Right lobe of liver (tissue), 6 donors: ENCODE measurements around the gene BBS1. TPM values are rescaled to one million over a fixed set of nuclear protein-coding genes. Genes with fewer than 3 reads are reported as not detected.

Source experiments
- ATAC-seq, 4 donors: fragments of 200-7000 bp; cut with Tn5 transposase; one replicate each; pipeline ENCODE4 v1.9.1; 2020; ENCODE audit warnings: mild to moderate bottlenecking in 4 of 4, moderate library complexity in 4 of 4
- DNase-seq, 3 donors: peaks; one replicate each; pipeline ENCODE4 v3.0.0-alpha.2; 2020
- H3K27ac ChIP-seq, 3 donors: fragments of 200-600 bp; one replicate each; pipeline ENCODE4 v1.8.0; 2022
- H3K27me3 ChIP-seq, 2 donors: fragments of 200-600 bp; one replicate each; pipeline ENCODE4 v1.8.0; 2022
- H3K36me3 ChIP-seq, 4 donors: fragments of 200-600 bp; sonication (generic) in 1 of 4; one replicate each; pipeline versions ENCODE4 v1.5.1 to v1.8.0; 2017 to 2022; ENCODE audit warnings: control low read depth in 1 of 4
- H3K4me1 ChIP-seq, 4 donors: fragments of 200-600 bp; sonication (generic) in 1 of 4; one replicate each; pipeline versions ENCODE4 v1.5.1 to v1.8.0; 2017 to 2022; ENCODE audit warnings: control low read depth in 1 of 4
- H3K4me3 ChIP-seq, 3 donors: fragments of 200-600 bp; one replicate each; pipeline ENCODE4 v1.8.0; 2022
- H3K9me3 ChIP-seq, 4 donors: fragments of 200-600 bp; sonication (generic) in 1 of 4; one replicate each; pipeline versions ENCODE4 v1.5.1 to v1.8.0; 2017 to 2022; ENCODE audit warnings: control low read depth in 1 of 4
- POLR2A ChIP-seq: fragments of 450-650 bp; IDR thresholded peaks from one replicate; pipeline ENCODE4 v1.6.1; 2017; ENCODE audit warnings: antibody characterized with exemption, mild to moderate bottlenecking
- WGBS: methylation state at CpG from one replicate; pipeline ENCODE4 v1.1.6; 2018; ENCODE audit warnings: low coverage, low lambda C conversion rate; ENCODE audit not compliant: insufficient coverage; ENCODE audit errors: missing lambda C conversion rate; 5-methylcytosine and 5-hydroxymethylcytosine counted together
- intact Hi-C, 2 donors: fragments of 100-400 bp; cut with DNase I; formaldehyde crosslinking; loops; one replicate each; pipeline versions ENCODE4 v1.11.2 to v1.14.1; 2022
- total RNA-seq, 6 experiments: library from RNA; depleted of rRNA in 2 of 6; stranded (reverse); fragments of >200 nt in 2 of 6; fragmentation: NEBNext Ultra II Directional in 3 of 6; extraction: Animal tissue kit (Norgen Biotek cat#: 25700) in 3 of 6; gene quantifications; one replicate each; pipeline versions ENCODE4 v1.1.0 to v1.2.4, GENCODE V29; 2016 to 2023
- TF ChIP-seq, protein P1 (sequence below), 4 donors: fragments of 200-600 bp in 3 of 4; fragments of 450-650 bp in 1 of 4; IDR thresholded peaks; one replicate each; pipeline versions ENCODE4 v1.5.1 to v1.8.0; 2016 to 2022; ENCODE audit warnings: antibody characterized with exemption in 4 of 4, mild to moderate bottlenecking in 2 of 4
- donor health status: DM: no; HTN: yes; CAD: no.
- donor health status: DM: no; HTN: no; CAD: no.
- donor health status: DM: no; HTN: no; CAD: no.
- donor health status: DM: no; HTN: yes; CAD: no.
- donor health status: DM: no; HTN: yes; CAD: no.

Gene BBS1
- total RNA-seq, 6 experiments from 2014 or later: 6.2 to 18.1 (median 11.2) TPM

- intact Hi-C loops: no loop called here
- Histone ChIP-seq H3K36me3 (no peaks in the 10 kb centered on the region), H3K27ac (peak within 1 kb of the TSS in 2 of 3 donors; percentile 10 to 50), H3K4me1 (peaks cover 0 to 10% (median 0%) of the 10 kb centered on the region in 4 donors), H3K4me3 (peak within 1 kb of the TSS; percentile 87 to 93 (median 88)), H3K27me3 (no peaks in the 10 kb centered on the region), H3K9me3 (no peaks in the 10 kb centered on the region)
- ATAC-seq: no peak
- DNase-seq: no peak
- TF ChIP-seq, protein P1, sequence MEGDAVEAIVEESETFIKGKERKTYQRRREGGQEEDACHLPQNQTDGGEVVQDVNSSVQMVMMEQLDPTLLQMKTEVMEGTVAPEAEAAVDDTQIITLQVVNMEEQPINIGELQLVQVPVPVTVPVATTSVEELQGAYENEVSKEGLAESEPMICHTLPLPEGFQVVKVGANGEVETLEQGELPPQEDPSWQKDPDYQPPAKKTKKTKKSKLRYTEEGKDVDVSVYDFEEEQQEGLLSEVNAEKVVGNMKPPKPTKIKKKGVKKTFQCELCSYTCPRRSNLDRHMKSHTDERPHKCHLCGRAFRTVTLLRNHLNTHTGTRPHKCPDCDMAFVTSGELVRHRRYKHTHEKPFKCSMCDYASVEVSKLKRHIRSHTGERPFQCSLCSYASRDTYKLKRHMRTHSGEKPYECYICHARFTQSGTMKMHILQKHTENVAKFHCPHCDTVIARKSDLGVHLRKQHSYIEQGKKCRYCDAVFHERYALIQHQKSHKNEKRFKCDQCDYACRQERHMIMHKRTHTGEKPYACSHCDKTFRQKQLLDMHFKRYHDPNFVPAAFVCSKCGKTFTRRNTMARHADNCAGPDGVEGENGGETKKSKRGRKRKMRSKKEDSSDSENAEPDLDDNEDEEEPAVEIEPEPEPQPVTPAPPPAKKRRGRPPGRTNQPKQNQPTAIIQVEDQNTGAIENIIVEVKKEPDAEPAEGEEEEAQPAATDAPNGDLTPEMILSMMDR (IDR thresholded peaks at IDR 0.05): no peak
- TF ChIP-seq POLR2A: no peak
- WGBS: 0% methylated on average over 2 of the region's 37 CpGs
Observed at GRCh38 chr11:66546368-66546965, 36.0 kb downstream of the BBS1 start, which contains the start of gene ACTN3. Gene ACTN3 (plus strand): TSS chr11:66546903. CDS start chr11:66546938, 35 bp downstream.

DNA sequence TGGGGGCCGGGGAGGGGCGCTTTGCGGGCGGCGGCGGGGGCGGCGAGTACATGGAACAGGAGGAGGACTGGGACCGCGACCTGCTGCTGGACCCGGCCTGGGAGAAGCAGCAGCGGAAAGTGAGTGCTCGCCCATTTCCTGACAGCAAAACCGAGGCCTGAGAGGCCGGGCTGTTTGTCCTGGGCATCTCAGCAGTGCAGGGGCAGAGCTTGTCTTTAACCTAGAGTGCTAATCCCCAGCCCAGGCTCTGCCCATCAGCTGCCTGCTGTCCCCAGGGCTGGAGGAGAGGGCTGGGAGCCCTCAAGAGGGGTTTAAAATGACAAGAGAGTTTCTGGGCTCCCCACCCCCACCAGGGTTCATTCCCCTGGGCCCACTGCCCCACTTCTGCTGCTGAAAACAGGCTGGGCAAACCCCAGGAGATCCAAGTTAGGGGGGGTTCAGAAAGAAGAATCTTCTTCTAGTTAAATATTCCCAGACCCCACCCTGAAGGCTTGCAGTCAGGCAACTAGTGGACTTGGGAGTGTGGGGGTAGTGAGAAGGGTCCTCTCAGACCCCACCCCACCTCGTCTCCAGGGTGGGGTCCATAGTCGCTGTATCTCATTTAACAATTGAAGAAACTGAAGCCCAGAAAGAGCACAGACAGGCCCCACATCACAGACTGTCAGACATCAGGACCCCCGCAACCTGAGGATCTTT, 36.7 kb downstream of the BBS1 start:
- 42% methylated on average over 4 of the region's 18 CpGs for WGBS
- ATAC-seq (no peak), DNase-seq (no peak)
- no peaks in the 10 kb centered on the region for H3K9me3 ChIP-seq
- TF ChIP-seq, protein P1 (IDR thresholded peaks at IDR 0.05): no peak
- TF ChIP-seq POLR2A: no peak
- H3K27ac ChIP-seq: no peak overlapping the region
- no peaks in the 10 kb centered on the region for H3K27me3 ChIP-seq
- no peak overlapping the region for H3K4me3 ChIP-seq
- intact Hi-C loops: no loop called here
- no peaks in the 10 kb centered on the region for H3K36me3 ChIP-seq
- peaks cover 0 to 10% (median 0%) of the 10 kb centered on the region in 4 donors for H3K4me1 ChIP-seq

DNA sequence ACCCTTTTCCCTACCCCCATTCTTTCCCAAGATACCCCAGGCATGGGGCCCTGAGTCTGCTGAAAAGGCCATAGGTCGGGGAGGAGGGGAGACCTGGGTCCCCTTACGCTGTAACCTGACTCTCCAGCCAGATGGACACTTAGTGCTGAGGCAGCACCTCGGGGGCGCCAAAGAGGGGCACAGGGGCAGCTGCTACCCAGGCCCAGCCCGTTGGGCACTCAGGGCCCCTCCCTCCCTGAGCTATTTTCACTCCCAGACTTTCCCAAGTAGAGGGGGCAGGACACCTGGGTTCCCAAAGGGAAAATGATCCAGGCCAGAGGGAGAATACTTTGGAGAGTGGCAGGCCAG, 37.2 kb downstream of the BBS1 start:
- H3K4me3 ChIP-seq: no peak overlapping the region
- intact Hi-C loops: no loop called here
- no peak overlapping the region for H3K27ac ChIP-seq
- no CpG with 5 or more reads among the region's 5 CpGs for WGBS
- H3K9me3 ChIP-seq: no peaks in the 10 kb centered on the region
- no peak for DNase-seq
- TF ChIP-seq POLR2A: no peak
- TF ChIP-seq, protein P1 (IDR thresholded peaks at IDR 0.05): no peak
- peaks cover 0 to 10% (median 0%) of the 10 kb centered on the region in 4 donors for H3K4me1 ChIP-seq
- no peak for ATAC-seq
- no peaks in the 10 kb centered on the region for H3K27me3 ChIP-seq
- no peaks in the 10 kb centered on the region for H3K36me3 ChIP-seq

- TF ChIP-seq POLR2A: no peak
- TF ChIP-seq, protein P1 (IDR thresholded peaks at IDR 0.05): no peak
- Histone ChIP-seq H3K36me3 (no peaks in the 10 kb centered on the region), H3K4me3 (no peak overlapping the region), H3K9me3 (no peaks in the 10 kb centered on the region), H3K27ac (no peak overlapping the region), H3K27me3 (no peaks in the 10 kb centered on the region), H3K4me1 (peaks cover 0 to 10% (median 0%) of the 10 kb centered on the region in 4 donors)
- intact Hi-C loops: no loop called here
- 68% methylated on average over 3 of the region's 11 CpGs for WGBS
- no peak for DNase-seq
- ATAC-seq: no peak
Observed at GRCh38 chr11:66548041-66548440, 37.6 kb downstream of the BBS1 start.
